SIG-M5 (cell line): ENCODE measurements around the gene RABGAP1L.

Source experiments
- DNase-seq: peaks from one replicate; lab custom pipeline; 2025; lab: John Stamatoyannopoulos, UW

Gene RABGAP1L

GRCh38 chr1:174761335-174761734, 602.0 kb downstream of the RABGAP1L start:
- no peak for DNase-seq

DNA sequence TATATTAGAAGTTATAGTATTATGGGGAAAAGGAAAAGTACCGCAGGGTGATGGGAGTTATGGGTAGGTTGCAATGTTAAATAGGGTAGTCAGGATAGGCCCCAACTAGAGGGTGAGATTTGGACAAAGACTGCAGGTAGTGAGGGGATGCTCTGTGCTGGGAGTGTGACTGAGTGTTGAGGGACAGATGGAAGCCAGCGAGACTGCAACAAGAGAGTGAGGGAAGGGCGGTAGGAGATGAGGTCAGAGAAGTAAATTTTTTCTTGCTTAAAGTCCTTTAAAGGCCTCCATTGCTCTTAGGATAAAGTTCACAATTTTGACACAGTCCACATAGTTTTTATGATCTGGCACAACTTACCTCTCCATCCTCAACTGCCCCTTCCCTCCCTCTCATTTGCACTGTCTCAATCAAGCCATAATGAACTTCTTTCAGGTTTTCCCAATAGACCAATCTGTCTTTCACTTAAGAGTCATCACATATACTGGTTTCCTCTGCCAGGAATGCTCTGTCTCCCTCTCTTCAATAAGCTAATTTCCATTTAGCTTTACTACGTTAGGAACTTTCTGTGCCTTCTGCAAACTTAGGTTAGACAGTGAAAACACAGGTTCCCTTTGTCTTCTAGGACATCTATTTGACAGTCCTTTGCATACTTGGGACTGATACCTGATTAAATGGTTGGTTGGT, 602.7 kb downstream of the RABGAP1L start:
- no peak for DNase-seq

DNA sequence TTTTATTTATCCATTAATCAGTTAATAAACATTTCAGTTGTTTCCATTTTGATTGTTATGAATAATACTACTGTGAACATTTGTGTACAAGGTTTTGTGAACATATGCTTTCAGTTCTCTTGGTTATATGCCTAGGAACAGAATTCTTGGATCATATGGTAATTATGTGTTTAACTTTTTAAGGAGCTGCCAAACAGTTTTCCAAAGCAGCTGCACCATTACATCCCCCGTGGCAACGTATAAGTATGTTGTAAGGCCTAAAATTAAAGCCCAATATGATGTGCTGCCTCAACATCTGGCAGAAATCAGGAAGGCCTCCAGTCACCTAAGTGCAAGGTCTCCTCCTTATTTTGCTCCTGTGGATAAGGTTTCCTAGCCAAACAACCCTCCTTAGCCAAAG, 604.9 kb downstream of the RABGAP1L start:
- DNase-seq = no peak

DNA sequence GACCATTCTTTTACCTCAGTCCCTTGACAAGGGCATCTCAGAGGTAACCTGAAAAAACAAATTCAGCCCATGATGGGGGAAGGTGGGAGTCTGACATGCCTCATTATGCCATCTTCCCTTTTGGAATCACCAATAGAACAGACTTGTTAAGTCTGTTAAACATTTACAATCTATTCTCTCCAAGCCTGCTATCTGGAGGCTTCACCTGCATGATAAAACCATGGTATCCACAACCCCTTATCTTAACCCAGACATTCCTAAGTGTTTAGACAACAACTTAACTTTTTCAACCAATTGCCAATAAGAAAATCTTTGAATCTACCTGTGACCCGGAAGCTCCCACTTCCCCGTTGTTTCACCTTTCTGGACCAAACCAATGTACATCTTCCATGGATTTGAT, 607.4 kb downstream of the RABGAP1L start:
- no peak for DNase-seq

GRCh38 chr1:174768516-174768915, 609.2 kb downstream of the RABGAP1L start:
- no peak for DNase-seq

GRCh38 chr1:174768949-174769348, 609.6 kb downstream of the RABGAP1L start:
- no peak for DNase-seq

DNA sequence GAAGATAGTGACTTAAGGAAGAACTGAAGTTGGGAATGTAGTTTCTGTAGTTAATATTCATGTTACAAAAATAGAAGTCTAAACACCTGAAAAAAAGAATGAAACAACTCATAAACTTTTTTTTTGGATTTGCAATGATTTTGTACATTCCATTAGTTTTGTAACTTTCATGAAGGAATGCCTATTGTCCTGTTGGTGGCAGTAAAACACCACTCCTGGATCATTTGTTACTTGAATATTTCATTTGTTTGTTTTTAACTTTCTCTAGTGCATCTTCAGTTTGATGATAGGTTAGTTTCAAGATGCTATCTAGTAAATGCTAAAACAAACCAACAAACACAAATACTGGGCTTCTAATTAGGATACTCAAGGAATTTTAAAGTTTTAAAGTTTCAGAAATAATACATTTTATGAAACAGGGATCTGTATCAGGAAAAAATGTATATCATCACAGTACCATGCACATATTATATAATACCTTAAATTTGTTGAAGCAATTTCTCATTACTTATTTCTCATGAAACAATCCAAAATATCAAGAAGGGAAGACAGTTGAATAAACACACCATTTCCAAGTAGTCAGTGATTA, 610.7 kb downstream of the RABGAP1L start:
- no peak for DNase-seq

DNA sequence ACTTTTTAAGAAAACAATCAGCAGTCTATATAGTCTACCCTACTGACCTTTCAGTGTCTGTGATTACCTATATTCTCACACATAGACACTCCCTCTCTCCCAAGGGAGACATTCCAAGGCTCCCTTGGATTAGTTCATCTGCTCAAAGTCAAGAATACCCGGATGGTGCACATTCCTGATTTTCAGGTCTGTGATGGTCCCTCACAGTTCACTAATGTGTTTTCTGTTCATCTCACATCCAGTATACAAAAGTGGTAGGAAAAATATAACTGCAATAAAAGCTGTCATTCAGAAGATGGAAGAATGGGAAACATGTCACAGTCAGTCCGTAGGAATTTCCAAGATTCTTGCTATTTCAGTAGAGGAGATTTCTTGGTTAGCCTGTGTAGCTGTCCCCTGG, 616.3 kb downstream of the RABGAP1L start:
- DNase-seq = no peak

- no peak for DNase-seq
Measured at GRCh38 chr1:174777262-174777661, 617.9 kb downstream of the RABGAP1L start.

- no peak for DNase-seq
Measured at GRCh38 chr1:174785510-174785909, 626.2 kb downstream of the RABGAP1L start.

DNA sequence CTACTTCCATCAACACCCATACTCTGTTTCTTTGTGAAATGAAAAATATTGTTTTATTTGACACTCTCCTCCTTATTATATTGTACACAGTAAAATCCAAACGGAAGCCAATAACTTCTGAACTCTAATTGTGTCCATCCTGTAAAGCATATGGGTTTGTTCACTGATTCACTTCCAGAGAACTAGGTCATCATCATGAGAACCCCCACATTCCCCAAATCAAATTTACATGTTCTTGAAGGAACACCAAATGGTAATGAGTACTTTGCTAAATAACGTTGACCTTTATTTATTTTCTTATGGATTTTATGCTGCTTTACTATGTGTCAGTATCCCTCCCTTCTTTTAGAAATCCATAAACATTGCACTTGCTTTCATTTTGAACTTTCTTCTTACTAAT, 627.0 kb downstream of the RABGAP1L start:
- DNase-seq = no peak

DNA sequence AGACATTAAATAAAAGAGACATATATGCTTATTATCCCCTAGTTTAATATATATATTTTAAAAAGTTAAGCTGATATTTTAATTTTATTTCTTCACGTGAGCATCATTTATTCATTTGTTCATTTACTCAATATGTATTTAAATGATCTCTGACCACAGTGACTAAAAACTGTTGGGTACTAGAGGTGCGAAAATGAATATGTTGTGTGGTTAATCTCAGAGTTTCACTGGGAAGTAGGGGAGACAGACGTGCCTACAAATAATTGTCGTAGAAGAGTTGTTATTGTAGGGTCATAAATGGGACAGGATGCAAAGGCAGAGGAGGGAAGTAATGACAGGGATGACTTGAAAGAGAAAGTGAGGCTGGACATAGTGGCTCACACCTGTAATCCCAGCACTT, 627.4 kb downstream of the RABGAP1L start:
- no peak for DNase-seq

DNA sequence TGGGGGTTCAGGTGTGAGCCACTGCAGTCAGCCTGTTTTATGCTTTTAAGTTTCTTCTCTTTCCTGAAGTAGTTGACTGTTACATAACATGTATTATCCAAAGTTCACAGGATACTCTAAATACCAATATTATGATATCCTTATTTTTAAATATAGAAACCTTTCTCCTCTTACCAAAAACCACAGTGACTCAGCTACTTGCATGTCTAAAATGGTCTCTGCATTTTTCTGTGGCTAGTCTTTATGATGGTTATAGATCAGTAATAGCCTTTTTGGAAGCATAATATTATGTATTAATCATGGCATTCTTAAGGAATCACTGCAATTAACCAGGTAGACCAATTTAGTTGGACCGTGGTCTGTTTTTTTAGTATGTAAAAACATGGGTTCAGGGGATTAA, 629.7 kb downstream of the RABGAP1L start:
- DNase-seq = peak; percentile 64

- peak; percentile 20 for DNase-seq
Measured at GRCh38 chr1:174789399-174789798, 630.1 kb downstream of the RABGAP1L start.

DNA sequence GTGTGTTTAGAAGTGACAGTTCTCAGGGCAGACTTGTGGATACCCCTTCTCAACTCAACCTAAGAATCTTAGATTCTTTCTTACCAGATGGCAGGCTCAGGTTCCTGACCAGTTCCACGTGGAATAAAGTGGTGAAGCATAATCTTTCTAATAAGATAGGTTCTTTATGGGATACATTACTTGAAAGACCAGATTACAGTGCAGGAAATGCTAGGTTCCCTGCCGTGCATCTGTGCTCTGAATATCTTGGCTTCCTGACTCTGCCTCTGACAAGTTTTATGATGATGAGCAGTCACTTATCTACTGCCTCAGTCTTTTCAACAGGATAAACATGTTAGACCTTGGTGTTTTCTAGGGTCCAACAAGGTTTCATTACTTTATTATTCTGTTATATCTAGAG, 632.5 kb downstream of the RABGAP1L start:
- DNase-seq = no peak

- no peak for DNase-seq
Measured at GRCh38 chr1:174794861-174795260, 635.5 kb downstream of the RABGAP1L start.

DNA sequence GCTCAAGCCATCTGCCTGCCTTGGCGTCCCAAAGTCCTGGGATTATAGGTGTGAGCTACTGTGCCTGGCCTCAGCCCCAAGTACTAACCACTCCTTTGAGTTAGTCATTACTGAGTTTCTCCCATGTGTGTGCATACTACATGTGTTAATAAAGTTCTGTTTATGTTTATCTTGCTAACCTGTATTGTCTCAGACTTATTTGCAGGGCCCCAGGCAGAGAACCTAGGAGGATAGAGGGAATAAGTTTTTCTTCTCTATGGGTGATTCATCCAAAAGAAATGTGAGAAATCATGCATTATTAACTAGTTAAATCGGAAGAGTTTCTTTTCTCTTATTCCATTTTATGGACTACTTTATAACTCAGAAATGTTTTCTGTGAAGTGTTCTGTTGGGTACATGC, 636.5 kb downstream of the RABGAP1L start:
- no peak for DNase-seq

GRCh38 chr1:174797398-174797797, 638.1 kb downstream of the RABGAP1L start:
- DNase-seq = no peak

- no peak for DNase-seq
Measured at GRCh38 chr1:174799136-174799479, 639.8 kb downstream of the RABGAP1L start.

DNA sequence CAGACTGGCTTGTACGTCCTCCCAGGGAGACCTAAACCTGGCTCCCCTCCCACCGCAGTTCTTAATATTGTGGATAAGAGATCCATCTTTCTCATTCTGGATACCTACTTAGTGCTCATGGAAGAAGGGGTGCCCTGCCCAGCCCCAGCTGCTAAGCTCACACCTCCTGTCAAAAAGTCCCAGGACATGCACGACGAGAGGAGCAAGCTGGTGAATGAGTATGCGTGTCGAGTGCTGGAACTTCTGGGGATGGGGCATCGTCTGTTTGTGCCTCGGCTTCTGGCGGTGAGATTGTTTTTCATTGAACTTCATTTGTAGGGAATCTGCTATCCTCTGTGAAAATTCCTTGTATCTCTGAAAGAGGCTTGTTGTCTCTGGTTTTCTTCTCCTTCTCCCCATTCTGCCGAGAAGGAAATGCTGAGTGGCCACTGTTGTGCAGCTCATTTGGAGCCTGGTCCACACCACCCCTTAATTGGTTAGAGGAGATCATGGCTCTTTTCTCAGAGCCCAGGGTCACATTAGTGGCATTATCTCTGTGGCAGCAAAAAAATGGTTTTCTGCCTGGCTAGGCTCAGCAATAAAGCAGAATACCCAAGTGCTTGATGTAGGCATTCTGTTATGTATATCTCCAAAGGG, 641.0 kb downstream of the RABGAP1L start:
- no peak for DNase-seq

DNA sequence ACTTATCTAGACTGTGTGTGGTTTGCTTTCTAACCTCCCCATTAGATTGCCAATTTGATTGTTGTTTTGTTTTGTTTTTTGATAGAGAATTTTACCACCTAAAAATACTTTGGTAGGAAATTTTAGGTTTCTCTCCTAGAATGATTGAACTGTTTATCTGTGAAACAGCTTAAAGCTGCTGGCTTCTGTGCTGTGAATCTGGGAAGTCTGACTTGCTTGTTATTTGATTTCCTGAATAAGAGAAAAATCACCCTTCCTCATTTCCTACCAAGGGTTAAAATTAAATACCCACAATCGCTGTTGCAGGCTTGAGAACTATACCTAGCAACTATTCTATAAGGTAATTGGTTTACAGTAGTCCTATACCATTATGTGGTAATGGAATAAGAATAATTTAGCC, 641.6 kb downstream of the RABGAP1L start:
- DNase-seq = no peak

- no peak for DNase-seq
Measured at GRCh38 chr1:174809755-174810280, 650.5 kb downstream of the RABGAP1L start.

- no peak for DNase-seq
Measured at GRCh38 chr1:174812016-174812415, 652.7 kb downstream of the RABGAP1L start.
